Measurements from ENCODE around the gene DMWD. TPM values are rescaled to one million over a fixed set of nuclear protein-coding genes. Genes with fewer than 3 reads are reported as not detected.

DMWD gene
- total and polyA plus RNA-seq, 2 of the 13 experiments (the other 11 are each of a cell fraction or from before 2014, with no cell fraction given): 10.3 to 14.9 TPM

DNA sequence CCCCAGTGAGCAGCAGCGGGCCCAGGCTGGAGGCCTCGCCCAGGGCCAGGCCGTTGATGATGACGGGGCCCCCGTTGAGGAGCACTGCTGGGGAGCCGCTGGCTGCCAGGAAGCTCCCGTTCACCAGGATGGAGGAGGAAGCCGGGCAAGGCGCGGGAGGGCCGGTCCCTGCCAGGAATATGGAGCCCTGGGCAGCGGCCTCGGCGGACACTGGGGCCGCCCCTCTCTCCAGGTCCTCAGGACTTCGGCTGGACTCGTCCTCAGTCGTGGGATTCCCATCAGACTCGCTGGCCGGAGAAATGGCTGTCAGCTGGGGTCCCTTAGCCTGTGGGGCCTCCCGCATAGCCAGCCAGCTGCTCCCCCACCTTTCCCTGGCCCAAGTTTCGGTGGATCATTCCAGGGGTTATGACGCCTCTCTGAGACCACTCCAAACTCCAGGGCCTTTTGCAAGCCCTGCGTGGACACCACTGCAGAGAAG lies 25.7 kb downstream of the DMWD start (continued):
- TF ChIP-seq, protein P1, sequence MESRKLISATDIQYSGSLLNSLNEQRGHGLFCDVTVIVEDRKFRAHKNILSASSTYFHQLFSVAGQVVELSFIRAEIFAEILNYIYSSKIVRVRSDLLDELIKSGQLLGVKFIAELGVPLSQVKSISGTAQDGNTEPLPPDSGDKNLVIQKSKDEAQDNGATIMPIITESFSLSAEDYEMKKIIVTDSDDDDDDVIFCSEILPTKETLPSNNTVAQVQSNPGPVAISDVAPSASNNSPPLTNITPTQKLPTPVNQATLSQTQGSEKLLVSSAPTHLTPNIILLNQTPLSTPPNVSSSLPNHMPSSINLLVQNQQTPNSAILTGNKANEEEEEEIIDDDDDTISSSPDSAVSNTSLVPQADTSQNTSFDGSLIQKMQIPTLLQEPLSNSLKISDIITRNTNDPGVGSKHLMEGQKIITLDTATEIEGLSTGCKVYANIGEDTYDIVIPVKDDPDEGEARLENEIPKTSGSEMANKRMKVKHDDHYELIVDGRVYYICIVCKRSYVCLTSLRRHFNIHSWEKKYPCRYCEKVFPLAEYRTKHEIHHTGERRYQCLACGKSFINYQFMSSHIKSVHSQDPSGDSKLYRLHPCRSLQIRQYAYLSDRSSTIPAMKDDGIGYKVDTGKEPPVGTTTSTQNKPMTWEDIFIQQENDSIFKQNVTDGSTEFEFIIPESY (CRISPR knock-in tag; IDR thresholded peaks at IDR 0.05): 0 out of 2 replicates have a peak, but pooled peaks have one; percentile 33
- no peak for TF ChIP-seq MXI1 (IDR thresholded peaks at IDR 0.05; ENCODE audit: borderline replicate concordance, low read depth, low read length)
- TF ChIP-seq ZNF460 (CRISPR knock-in tag; IDR thresholded peaks at IDR 0.05; ENCODE audit: borderline replicate concordance): no peak
- peak; percentile 67; the same call in 1 of the 2 replicates for TF ChIP-seq ZNF510 (CRISPR knock-in tag; IDR thresholded peaks at IDR 0.05; ENCODE audit: low read depth)
- no peak for TF ChIP-seq ELF3 (CRISPR knock-in tag; IDR thresholded peaks at IDR 0.05)
- 0 out of 2 replicates have a peak, but pooled peaks have one; percentile 28 for TF ChIP-seq ZNF782 (CRISPR knock-in tag; IDR thresholded peaks at IDR 0.05; ENCODE audit: borderline replicate concordance)
- 0 out of 2 replicates have a peak, but pooled peaks have one; percentile 1 for TF ChIP-seq MYC (CRISPR knock-in tag; IDR thresholded peaks at IDR 0.05; ENCODE audit: borderline replicate concordance)
- TF ChIP-seq HOXA5 (CRISPR knock-in tag; IDR thresholded peaks at IDR 0.05): 0 out of 2 replicates have a peak, but pooled peaks have one; percentile 32
- peak; percentile 11 for TF ChIP-seq XRCC5 (optimal IDR thresholded peaks at IDR 0.05; ENCODE audit: low read length)
- no peak for TF ChIP-seq SMC3 (IDR thresholded peaks at IDR 0.05; ENCODE audit: low read length)
- TF ChIP-seq, protein P2, sequence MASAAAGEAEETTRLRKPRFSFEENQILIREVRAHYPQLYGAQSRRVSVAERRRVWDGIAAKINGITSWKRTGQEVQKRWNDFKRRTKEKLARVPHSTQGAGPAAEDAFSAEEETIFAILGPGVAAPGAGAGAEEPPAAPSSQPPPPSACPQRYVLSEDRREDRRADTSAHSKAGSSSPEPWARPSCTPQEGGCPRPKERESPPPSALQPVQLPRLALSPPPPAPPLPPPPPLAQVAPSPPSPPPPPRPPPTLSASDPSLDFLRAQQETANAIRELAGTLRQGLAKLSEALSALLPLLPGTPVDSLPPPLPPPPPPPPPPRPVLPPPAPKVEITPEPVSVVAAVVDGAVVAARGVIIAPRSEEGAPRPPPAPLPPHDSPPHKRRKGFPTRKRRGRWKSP (CRISPR knock-in tag; IDR thresholded peaks at IDR 0.05): peak; percentile 24; the same call in 1 of the 2 replicates
- TF ChIP-seq ZNF230 (CRISPR knock-in tag; IDR thresholded peaks at IDR 0.05): 0 out of 2 replicates have a peak, but pooled peaks have one; percentile 27
- TF ChIP-seq, protein P3, sequence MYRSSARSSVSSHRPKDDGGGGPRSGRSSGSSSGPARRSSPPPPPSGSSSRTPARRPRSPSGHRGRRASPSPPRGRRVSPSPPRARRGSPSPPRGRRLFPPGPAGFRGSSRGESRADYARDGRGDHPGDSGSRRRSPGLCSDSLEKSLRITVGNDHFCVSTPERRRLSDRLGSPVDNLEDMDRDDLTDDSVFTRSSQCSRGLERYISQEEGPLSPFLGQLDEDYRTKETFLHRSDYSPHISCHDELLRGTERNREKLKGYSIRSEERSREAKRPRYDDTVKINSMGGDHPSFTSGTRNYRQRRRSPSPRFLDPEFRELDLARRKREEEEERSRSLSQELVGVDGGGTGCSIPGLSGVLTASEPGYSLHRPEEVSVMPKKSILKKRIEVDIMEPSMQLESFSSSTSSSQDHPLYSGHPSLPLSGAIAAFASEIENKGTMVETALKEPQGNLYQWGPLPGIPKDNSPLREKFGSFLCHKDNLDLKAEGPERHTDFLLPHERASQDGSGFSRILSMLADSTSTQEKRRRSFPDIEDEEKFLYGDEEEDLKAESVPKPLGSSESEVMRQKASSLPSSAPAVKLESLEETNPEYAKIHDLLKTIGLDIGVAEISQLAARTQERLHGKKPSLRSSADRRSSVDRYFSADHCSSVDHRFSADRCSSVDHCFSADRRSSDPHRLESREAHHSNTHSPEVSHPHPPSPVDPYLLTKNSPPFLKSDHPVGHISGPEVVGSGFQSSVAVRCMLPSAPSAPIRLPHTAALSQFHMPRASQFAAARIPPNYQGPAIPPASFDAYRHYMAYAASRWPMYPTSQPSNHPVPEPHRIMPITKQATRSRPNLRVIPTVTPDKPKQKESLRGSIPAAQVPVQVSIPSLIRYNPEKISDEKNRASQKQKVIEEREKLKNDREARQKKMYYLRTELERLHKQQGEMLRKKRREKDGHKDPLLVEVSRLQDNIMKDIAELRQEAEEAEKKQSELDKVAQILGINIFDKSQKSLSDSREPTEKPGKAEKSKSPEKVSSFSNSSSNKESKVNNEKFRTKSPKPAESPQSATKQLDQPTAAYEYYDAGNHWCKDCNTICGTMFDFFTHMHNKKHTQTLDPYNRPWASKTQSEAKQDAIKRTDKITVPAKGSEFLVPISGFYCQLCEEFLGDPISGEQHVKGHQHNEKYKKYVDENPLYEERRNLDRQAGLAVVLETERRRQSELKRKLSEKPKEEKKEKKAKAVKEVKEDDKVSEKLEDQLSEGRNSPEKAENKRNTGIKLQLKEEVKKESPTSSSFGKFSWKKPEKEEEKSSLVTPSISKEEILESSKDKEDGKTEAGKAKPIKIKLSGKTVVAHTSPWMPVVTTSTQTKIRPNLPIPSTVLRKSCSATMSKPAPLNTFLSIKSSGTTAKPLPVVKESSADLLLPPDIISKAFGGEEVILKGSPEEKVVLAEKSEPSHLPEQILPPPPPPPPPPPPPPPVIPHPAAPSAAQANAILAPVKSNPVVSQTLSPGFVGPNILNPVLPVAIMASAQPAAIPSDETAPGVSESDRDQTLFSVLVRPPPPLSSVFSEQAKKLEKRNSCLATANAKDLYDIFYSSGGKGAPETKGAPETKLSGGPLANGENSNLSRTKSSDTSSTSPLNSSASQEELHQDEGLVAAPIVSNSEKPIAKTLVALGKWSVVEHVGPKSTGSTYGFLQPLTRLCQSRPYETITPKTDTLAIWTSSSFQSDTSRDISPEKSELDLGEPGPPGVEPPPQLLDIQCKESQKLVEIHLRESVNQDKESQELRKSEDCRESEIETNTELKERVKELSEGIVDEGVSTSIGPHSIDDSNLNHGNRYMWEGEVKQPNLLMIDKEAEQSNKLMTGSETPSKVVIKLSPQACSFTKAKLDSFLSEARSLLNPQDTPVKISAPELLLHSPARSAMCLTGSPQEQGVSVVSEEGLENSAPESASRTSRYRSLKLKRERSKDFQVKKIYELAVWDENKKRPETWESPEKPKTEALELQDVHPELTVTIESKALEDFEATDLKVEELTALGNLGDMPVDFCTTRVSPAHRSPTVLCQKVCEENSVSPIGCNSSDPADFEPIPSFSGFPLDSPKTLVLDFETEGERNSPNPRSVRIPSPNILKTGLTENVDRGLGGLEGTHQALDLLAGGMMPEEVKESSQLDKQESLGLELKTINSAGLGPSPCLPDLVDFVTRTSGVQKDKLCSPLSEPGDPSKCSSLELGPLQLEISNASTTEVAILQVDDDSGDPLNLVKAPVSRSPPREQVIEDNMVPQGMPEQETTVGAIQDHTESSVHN (CRISPR knock-in tag; IDR thresholded peaks at IDR 0.05): 0 out of 2 replicates have a peak, but pooled peaks have one; percentile 26
- TF ChIP-seq SOX5 (CRISPR knock-in tag; IDR thresholded peaks at IDR 0.05; ENCODE audit: borderline replicate concordance): no peak
- TF ChIP-seq ZNF263 (CRISPR knock-in tag; IDR thresholded peaks at IDR 0.05): peak; percentile 68
- TF ChIP-seq, protein P4, sequence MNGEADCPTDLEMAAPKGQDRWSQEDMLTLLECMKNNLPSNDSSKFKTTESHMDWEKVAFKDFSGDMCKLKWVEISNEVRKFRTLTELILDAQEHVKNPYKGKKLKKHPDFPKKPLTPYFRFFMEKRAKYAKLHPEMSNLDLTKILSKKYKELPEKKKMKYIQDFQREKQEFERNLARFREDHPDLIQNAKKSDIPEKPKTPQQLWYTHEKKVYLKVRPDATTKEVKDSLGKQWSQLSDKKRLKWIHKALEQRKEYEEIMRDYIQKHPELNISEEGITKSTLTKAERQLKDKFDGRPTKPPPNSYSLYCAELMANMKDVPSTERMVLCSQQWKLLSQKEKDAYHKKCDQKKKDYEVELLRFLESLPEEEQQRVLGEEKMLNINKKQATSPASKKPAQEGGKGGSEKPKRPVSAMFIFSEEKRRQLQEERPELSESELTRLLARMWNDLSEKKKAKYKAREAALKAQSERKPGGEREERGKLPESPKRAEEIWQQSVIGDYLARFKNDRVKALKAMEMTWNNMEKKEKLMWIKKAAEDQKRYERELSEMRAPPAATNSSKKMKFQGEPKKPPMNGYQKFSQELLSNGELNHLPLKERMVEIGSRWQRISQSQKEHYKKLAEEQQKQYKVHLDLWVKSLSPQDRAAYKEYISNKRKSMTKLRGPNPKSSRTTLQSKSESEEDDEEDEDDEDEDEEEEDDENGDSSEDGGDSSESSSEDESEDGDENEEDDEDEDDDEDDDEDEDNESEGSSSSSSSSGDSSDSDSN (CRISPR knock-in tag; IDR thresholded peaks at IDR 0.05): no peak
